Testis (tissue), 3 donors: ENCODE results near the gene PROB1. TPM values are rescaled to one million over a fixed set of nuclear protein-coding genes. Genes with fewer than 3 reads are reported as not detected.

Experiments
- DNase-seq: peaks from one replicate; pipeline ENCODE4 v3.0.0-alpha.2; 2019
- H3K27ac ChIP-seq, 2 donors: fragments of 200-600 bp; sonication (generic); one replicate each; pipeline ENCODE4 v1.5.1; 2019
- H3K27me3 ChIP-seq: fragments of 200-600 bp; sonication (generic); one replicate; pipeline ENCODE4 v1.5.1; 2019
- H3K36me3 ChIP-seq: fragments of 200-600 bp; sonication (generic); one replicate; pipeline ENCODE4 v1.5.1; 2017; ENCODE audit warnings: low read depth; ENCODE audit errors: missing control alignments
- H3K4me1 ChIP-seq: fragments of 200-600 bp; sonication (generic); one replicate; pipeline ENCODE4 v1.5.1; 2019
- H3K4me3 ChIP-seq, 2 donors: fragments of 200-600 bp; sonication (generic); one replicate each; pipeline ENCODE4 v1.5.1; 2017 to 2019
- H3K9me3 ChIP-seq: fragments of 200-600 bp; sonication (generic); one replicate; pipeline ENCODE4 v1.5.1; 2017
- CTCF ChIP-seq, 3 experiments: fragments of 450-650 bp in 2 of 3; fragments of 200-600 bp in 1 of 3; sonication (generic) in 1 of 3; IDR thresholded peaks; one replicate each; pipeline ENCODE4 v1.5.1; 2016 to 2019; ENCODE audit warnings: antibody characterized with exemption in 3 of 3, mild to moderate bottlenecking in 2 of 3, moderate library complexity in 1 of 3
- POLR2A ChIP-seq: fragments of 450-650 bp; IDR thresholded peaks from one replicate; pipeline ENCODE4 v1.6.1; 2017; ENCODE audit warnings: antibody characterized with exemption, mild to moderate bottlenecking, moderate library complexity
- WGBS, 2 donors: methylation state at CpG; one replicate each; pipeline ENCODE4 v1.1.5; 2018; 5-methylcytosine and 5-hydroxymethylcytosine counted together
- intact Hi-C: fragments of 100-400 bp; cut with DNase I; formaldehyde crosslinking; loops from one replicate; pipeline ENCODE4 v1.15.1; 2023; ENCODE audit warnings: low total_unique reads
- polyA plus RNA-seq: library from polyadenylated mRNA; stranded (reverse); fragments of 350-450 nt; fragmentation: Illumina TruSeq; extraction: RNeasy Lipid Tissue Mini Kit (QIAGEN cat#74804); gene quantifications from one replicate; pipeline ENCODE4 v1.2.3, GENCODE V29; 2014; ENCODE audit warnings: low read depth, low replicate concordance; ENCODE audit not compliant: insufficient read depth
- total RNA-seq, 2 donors: library from RNA; depleted of rRNA; stranded (reverse); fragments of >200 nt; gene quantifications; one replicate each; pipeline ENCODE4 v1.2.3, GENCODE V29; 2016

PROB1 gene
- total and polyA plus RNA-seq, 3 donors from 2014 or later: 1.5 to 3.6 (median 2.7) TPM

- Histone ChIP-seq H3K27ac (no peak overlapping the region), H3K27me3 (no peaks in the 10 kb centered on the region), H3K4me1 (peaks cover 10% of the 10 kb centered on the region), H3K36me3 (no peaks in the 10 kb centered on the region), H3K4me3 (no peak overlapping the region), H3K9me3 (no peaks in the 10 kb centered on the region)
- WGBS, 2 donors: 89 to 97% methylated on average over 1 of the region's 1 CpG
- no peak for TF ChIP-seq CTCF (IDR thresholded peaks at IDR 0.05)
- no peak for TF ChIP-seq POLR2A
- intact Hi-C loops: no loop called here
- no peak for DNase-seq
These were observed 23.9 kb upstream of the PROB1 start for GRCh38 chr5:139418793-139419192.

- Histone ChIP-seq H3K36me3 (no peaks in the 10 kb centered on the region), H3K4me3 (no peak overlapping the region), H3K27ac (no peak overlapping the region), H3K27me3 (no peaks in the 10 kb centered on the region), H3K4me1 (peaks cover 10% of the 10 kb centered on the region), H3K9me3 (no peaks in the 10 kb centered on the region)
- TF ChIP-seq POLR2A: no peak
- no peak for TF ChIP-seq CTCF (IDR thresholded peaks at IDR 0.05)
- no peak for DNase-seq
- 53 to 56% methylated on average over 4 of the region's 4 CpGs for WGBS, 2 donors
- intact Hi-C loops: no loop called here
These were observed 22.3 kb upstream of the PROB1 start for GRCh38 chr5:139417214-139417613.

GRCh38 chr5:139416651-139417050 is 21.7 kb upstream of the PROB1 start:
- whole genome bisulfite sequencing, 2 donors: 77 to 83% methylated on average over 3 to 9 of the region's 9 CpGs
- no peaks in the 10 kb centered on the region for H3K36me3 ChIP-seq
- H3K27me3 ChIP-seq: no peaks in the 10 kb centered on the region
- DNase-seq: no peak
- no peak overlapping the region for H3K27ac ChIP-seq
- H3K9me3 ChIP-seq: no peaks in the 10 kb centered on the region
- no peak overlapping the region for H3K4me3 ChIP-seq
- TF ChIP-seq CTCF (IDR thresholded peaks at IDR 0.05) (no peak), POLR2A (no peak)
- H3K4me1 ChIP-seq: peaks cover 10% of the 10 kb centered on the region
- intact Hi-C loops: no loop called here

- Histone ChIP-seq H3K4me3 (no peak overlapping the region), H3K9me3 (no peaks in the 10 kb centered on the region), H3K27ac (no peak overlapping the region), H3K36me3 (no peaks in the 10 kb centered on the region), H3K4me1 (peaks cover 10% of the 10 kb centered on the region), H3K27me3 (no peaks in the 10 kb centered on the region)
- no peak for TF ChIP-seq POLR2A
- TF ChIP-seq CTCF (IDR thresholded peaks at IDR 0.05): no peak
- intact Hi-C loops: no loop called here
- no peak for DNase-seq
These were observed 21.0 kb upstream of the PROB1 start for GRCh38 chr5:139415869-139416268.

GRCh38 chr5:139415221-139415861 is 20.4 kb upstream of the PROB1 start:
- no peaks in the 10 kb centered on the region for H3K36me3 ChIP-seq
- no peak for TF ChIP-seq POLR2A
- TF ChIP-seq CTCF (IDR thresholded peaks at IDR 0.05): no peak
- H3K27me3 ChIP-seq: no peaks in the 10 kb centered on the region
- intact Hi-C loops: no loop called here
- no peak overlapping the region for H3K4me3 ChIP-seq
- H3K27ac ChIP-seq: no peak overlapping the region
- no peak for DNase-seq
- H3K9me3 ChIP-seq: no peaks in the 10 kb centered on the region
- H3K4me1 ChIP-seq: peaks cover 10% of the 10 kb centered on the region
- WGBS, 2 donors: 75 to 87% methylated on average over 8 of the region's 8 CpGs
